Osteoblast (primary cell): ENCODE measurements around the gene ZCCHC2. TPM values are rescaled to one million over a fixed set of nuclear protein-coding genes. Genes with fewer than 3 reads are reported as not detected.

Experiments
- DNase-seq: peaks from one replicate; pipeline ENCODE4 v3.0.0; 2011; ENCODE audit warnings: low spot score, mixed read lengths; ENCODE audit not compliant: insufficient read length; ENCODE audit errors: missing footprints
- H2AFZ ChIP-seq: 2 replicates; pipeline ENCODE4 v1.6.0; 2011; ENCODE audit warnings: mild to moderate bottlenecking, low read length
- H3K27ac ChIP-seq: 2 replicates; pipeline ENCODE4 v1.5.1; 2011; ENCODE audit warnings: mild to moderate bottlenecking, low read depth, low read length, moderate library complexity
- H3K27me3 ChIP-seq: 2 replicates; pipeline ENCODE4 v1.6.0; 2012; ENCODE audit warnings: mild to moderate bottlenecking, control low read depth, inconsistent platforms, low read length, moderate library complexity; ENCODE audit not compliant: insufficient read depth
- H3K36me3 ChIP-seq: 2 replicates; pipeline ENCODE4 v1.5.1; 2011; ENCODE audit warnings: mild to moderate bottlenecking, low read length, control low read depth, moderate library complexity; ENCODE audit not compliant: insufficient read depth
- H3K4me1 ChIP-seq: 2 replicates; pipeline ENCODE4 v1.5.1; 2011; ENCODE audit warnings: mild to moderate bottlenecking, low read length, control low read depth, moderate library complexity; ENCODE audit not compliant: insufficient read depth
- H3K4me2 ChIP-seq: 2 replicates; pipeline ENCODE4 v1.6.0; 2011; ENCODE audit warnings: mild to moderate bottlenecking, low read length; ENCODE audit not compliant: insufficient read depth
- H3K4me3 ChIP-seq: fragments of 200-600 bp; sonication (generic); 3 replicates; pipeline ENCODE4 v1.5.1; 2012; ENCODE audit warnings: mild to moderate bottlenecking, low read length, inconsistent platforms; ENCODE audit not compliant: insufficient read depth
- H3K79me2 ChIP-seq: 2 replicates; pipeline ENCODE4 v1.6.0; 2012; ENCODE audit warnings: mild to moderate bottlenecking, low read length, control low read depth, inconsistent platforms; ENCODE audit not compliant: insufficient read depth
- H3K9me3 ChIP-seq: 2 replicates; pipeline ENCODE4 v1.5.1; 2011; ENCODE audit warnings: low read depth, low read length, control low read depth
- H4K20me1 ChIP-seq: 2 replicates; pipeline ENCODE4 v1.6.0; 2012; ENCODE audit warnings: mild to moderate bottlenecking, low read length, control low read depth; ENCODE audit not compliant: insufficient read depth
- total RNA-seq: library from RNA; depleted of rRNA; stranded (reverse); fragments of >200 nt; gene quantifications from 2 replicates; pipeline ENCODE4 v1.2.3, GENCODE V29; 2012
- TF ChIP-seq, protein P1 (sequence below): IDR thresholded peaks from 2 replicates; pipeline ENCODE4 v1.5.1; 2011; ENCODE audit warnings: mild to moderate bottlenecking, low read depth, low read length, moderate library complexity; ENCODE audit errors: extremely low read depth

Gene ZCCHC2
- total RNA-seq, 1 donor: 10.1 TPM

DNA sequence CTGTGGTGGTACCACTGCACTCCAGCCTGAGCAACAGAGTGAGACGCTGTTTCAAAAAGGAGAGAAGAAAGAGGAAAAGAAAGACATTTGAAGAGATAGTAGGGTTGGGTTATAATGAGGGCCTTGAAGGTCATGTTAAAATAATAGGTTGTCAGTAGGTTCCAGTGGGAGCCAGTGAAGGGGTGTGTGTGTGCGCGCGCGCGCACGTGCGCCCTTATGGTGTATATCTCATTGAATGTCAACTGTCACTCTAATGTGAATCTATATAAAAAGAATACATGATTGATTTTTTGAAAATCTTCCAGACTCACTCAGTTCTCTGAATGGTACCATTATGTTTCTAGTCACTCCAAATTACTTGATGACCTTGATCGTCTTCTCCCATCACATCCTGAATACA, 9.1 kb downstream of the ZCCHC2 start:
- H3K4me2 ChIP-seq: no peak overlapping the region
- H3K79me2 ChIP-seq: peaks cover 72% of the 10 kb centered on the region
- no peak overlapping the region for H2AFZ ChIP-seq
- no peak overlapping the region for H3K4me3 ChIP-seq
- H3K27me3 ChIP-seq: no peaks in the 10 kb centered on the region
- peaks cover 4% of the 10 kb centered on the region for H4K20me1 ChIP-seq
- DNase-seq: no peak
- peaks cover 3% of the 10 kb centered on the region for H3K4me1 ChIP-seq
- TF ChIP-seq, protein P1, sequence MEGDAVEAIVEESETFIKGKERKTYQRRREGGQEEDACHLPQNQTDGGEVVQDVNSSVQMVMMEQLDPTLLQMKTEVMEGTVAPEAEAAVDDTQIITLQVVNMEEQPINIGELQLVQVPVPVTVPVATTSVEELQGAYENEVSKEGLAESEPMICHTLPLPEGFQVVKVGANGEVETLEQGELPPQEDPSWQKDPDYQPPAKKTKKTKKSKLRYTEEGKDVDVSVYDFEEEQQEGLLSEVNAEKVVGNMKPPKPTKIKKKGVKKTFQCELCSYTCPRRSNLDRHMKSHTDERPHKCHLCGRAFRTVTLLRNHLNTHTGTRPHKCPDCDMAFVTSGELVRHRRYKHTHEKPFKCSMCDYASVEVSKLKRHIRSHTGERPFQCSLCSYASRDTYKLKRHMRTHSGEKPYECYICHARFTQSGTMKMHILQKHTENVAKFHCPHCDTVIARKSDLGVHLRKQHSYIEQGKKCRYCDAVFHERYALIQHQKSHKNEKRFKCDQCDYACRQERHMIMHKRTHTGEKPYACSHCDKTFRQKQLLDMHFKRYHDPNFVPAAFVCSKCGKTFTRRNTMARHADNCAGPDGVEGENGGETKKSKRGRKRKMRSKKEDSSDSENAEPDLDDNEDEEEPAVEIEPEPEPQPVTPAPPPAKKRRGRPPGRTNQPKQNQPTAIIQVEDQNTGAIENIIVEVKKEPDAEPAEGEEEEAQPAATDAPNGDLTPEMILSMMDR: no peak
- H3K36me3 ChIP-seq: no peaks in the 10 kb centered on the region
- no peak overlapping the region for H3K27ac ChIP-seq
- H3K9me3 ChIP-seq: no peaks in the 10 kb centered on the region

DNA sequence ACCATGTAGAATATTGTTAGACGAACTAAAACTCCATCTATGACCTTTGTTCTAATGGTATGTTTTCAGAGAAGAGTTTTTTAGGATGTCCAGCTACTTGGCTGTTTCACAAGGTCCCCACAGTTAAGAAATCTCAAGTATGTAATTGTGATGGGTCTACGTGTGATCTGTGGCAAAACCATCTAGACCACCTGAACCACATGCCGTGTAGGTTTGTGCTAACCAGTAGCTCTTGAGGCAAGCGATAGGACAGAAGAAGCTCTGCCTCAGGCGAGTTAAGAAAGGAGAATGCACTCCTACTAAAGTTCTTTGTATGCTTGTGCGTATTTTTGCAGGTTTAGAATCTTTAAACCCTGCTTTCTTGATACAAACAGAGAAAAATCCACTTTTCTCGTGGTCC, 13.2 kb downstream of the ZCCHC2 start:
- Histone ChIP-seq H3K9me3 (no peaks in the 10 kb centered on the region), H3K36me3 (no peaks in the 10 kb centered on the region), H2AFZ (no peak overlapping the region), H4K20me1 (peaks cover 4% of the 10 kb centered on the region), H3K4me1 (no peaks in the 10 kb centered on the region), H3K27ac (no peak overlapping the region), H3K4me3 (no peak overlapping the region), H3K79me2 (peaks cover 44% of the 10 kb centered on the region), H3K27me3 (no peaks in the 10 kb centered on the region), H3K4me2 (no peak overlapping the region)
- no peak for DNase-seq
- TF ChIP-seq, protein P1: no peak

DNA sequence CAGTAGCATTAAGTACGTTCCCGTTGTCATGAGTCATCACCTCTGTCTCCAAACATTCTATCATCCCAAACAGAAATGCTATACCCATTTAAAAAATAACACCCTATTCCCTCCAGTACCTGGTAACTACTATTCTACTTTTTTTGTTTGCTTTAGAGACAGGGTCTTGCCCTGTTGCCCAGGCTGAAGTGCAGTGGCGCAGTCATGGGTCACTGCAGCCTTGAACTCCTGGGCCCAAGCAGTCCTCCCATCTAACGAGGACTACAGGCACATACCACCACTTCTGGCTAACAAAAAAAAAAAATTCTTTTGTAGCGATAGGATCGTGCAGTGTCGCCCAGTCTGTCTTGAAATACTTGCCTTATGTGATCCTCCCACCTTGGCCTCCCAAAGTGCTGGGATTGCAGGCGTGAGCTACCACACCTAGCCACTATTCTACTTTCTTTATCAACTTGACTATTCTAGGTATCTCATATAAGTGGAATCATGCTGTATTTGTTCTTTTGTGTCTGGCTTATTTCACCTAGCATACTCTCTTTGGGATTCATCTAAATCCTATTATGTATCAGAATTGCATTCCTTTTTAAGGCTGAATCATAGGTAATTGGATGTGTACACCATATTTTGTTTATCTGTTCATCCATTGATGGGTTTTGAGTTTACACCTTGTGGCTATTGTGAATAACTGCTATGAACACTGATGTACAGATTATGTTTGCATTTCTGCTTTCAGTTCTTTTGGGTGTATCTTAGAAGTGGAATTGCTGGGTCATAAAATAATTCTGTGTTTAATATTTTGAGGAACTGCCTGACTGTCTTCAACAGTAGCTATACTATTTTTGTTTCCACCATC, 14.4 kb downstream of the ZCCHC2 start:
- Histone ChIP-seq H3K4me2 (no peak overlapping the region), H3K4me3 (no peak overlapping the region), H3K27ac (no peak overlapping the region)

DNA sequence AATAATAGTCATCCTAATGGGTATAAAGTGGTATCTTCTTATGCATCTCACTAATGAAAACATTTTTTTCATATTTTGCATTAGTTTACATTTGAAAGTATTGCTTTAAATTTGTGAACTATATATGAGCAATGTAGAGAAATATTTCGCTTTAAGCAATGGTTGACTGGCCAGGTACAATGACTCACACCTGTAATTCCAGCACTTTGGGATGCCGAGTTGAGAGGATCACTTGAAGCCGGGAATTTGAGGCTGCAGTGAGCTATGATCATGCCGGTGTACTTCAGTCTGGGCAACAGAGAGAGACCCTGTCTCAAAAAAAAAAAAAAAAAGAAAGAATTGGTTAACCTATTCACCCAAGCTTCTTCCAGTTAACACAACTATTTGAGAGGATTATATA, 15.1 kb downstream of the ZCCHC2 start:
- H4K20me1 ChIP-seq: peaks cover 4% of the 10 kb centered on the region
- H3K79me2 ChIP-seq: peaks cover 30% of the 10 kb centered on the region
- H2AFZ ChIP-seq: no peak overlapping the region
- H3K27me3 ChIP-seq: no peaks in the 10 kb centered on the region
- H3K27ac ChIP-seq: no peak overlapping the region
- peaks cover 3% of the 10 kb centered on the region for H3K36me3 ChIP-seq
- no peaks in the 10 kb centered on the region for H3K4me1 ChIP-seq
- no peaks in the 10 kb centered on the region for H3K9me3 ChIP-seq
- no peak for DNase-seq
- no peak overlapping the region for H3K4me3 ChIP-seq
- TF ChIP-seq, protein P1: no peak
- H3K4me2 ChIP-seq: no peak overlapping the region

More for the DNA sequence above, 14.4 kb downstream of the ZCCHC2 start:
- TF ChIP-seq, protein P1: no peak
- peaks cover 32% of the 10 kb centered on the region for H3K79me2 ChIP-seq
- no peak overlapping the region for H2AFZ ChIP-seq
- no peaks in the 10 kb centered on the region for H3K4me1 ChIP-seq
- H4K20me1 ChIP-seq: peaks cover 4% of the 10 kb centered on the region
- no peaks in the 10 kb centered on the region for H3K36me3 ChIP-seq
- H3K27me3 ChIP-seq: no peaks in the 10 kb centered on the region
- no peaks in the 10 kb centered on the region for H3K9me3 ChIP-seq
- no peak for DNase-seq
